Activated T-cell treated with anti-CD3 and anti-CD28 coated beads, Interleukin-2, amount 50 U/mL, for 1 hour (primary cell): Measurements from ENCODE around the gene CFAP74.

ENCODE experiments used
- DNase-seq: peaks from one replicate; pipeline ENCODE4 v3.0.0-alpha.2; 2020

The CFAP74 gene

DNA sequence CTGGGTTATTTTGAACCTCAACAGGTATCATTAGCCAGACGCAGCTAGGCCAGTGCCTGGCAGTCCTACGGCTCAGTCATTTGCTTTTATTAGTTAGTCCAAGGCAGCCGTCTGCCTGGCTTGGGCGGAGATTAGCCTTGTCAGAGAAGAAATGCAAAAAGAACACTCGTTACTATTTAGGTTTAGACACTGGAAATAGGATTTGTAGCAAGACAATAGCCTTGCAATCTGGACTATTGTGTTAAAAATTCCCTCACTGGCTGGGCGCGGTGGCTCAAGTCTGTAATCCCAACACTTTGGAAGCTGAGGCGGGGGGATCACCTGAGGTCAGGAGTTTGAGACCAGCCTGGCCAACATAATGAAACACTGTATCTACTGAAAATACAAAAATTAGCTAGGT lies 35.7 kb upstream of the CFAP74 start:
- no peak for DNase-seq

GRCh38 chr1:2038229-2038628 lies 34.6 kb upstream of the CFAP74 start:
- no peak for DNase-seq

DNA sequence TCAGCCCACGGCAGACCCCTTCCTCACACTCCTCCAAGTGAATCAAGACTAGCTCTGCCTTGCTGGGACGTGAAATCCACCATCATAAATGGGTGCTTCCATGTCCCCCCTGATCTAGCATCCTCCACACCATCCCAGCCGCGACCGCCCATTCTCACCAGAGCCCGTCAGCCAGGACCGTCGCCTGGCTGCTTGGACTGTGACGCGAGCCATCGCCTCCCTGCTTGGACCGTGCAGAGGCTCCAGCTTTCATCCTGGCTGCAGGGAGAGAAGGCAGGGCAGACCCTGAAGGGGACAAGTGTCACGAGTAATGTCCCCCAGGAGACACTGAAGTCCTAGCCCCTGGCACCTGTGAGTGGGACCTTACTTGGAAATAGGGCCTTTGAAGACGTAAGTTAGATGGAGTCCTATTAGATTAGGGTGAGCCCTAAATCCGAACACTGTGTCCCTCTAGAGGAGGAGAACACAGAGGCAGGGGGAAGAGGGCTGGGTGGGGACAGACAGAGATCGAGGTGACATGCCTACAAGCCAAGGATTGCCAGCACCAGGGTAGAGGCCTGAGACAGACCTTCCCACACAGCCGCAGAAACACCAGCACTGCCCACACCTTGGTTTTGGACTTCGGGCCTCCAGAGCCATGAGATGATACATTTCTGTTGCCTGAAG lies 33.9 kb upstream of the CFAP74 start:
- DNase-seq, result no peak

DNA sequence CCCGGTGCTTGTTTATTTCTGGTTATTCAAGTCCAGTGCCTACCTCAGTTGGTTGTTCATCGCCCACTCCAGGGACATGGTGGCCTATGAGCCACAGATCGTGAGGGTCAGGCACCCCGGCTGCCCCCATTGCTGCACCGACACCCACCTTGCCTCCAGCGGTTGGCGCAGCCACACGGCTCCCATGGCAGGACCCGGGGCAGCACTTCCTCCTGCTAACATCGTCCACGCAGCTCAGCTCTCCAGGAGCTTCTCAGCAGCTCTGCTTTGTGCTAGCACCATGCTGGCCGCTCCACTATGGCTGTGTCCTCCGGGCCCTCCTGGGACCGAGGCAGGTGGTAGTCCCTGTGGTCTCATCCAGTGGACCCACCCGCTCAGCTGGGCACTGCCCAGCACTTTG lies 32.7 kb upstream of the CFAP74 start:
- DNase-seq, result no peak

- DNase-seq, result no peak
These were observed 29.6 kb upstream of the CFAP74 start for GRCh38 chr1:2033165-2033564.

GRCh38 chr1:2032737-2033136 lies 29.2 kb upstream of the CFAP74 start:
- DNase-seq, result no peak

DNA sequence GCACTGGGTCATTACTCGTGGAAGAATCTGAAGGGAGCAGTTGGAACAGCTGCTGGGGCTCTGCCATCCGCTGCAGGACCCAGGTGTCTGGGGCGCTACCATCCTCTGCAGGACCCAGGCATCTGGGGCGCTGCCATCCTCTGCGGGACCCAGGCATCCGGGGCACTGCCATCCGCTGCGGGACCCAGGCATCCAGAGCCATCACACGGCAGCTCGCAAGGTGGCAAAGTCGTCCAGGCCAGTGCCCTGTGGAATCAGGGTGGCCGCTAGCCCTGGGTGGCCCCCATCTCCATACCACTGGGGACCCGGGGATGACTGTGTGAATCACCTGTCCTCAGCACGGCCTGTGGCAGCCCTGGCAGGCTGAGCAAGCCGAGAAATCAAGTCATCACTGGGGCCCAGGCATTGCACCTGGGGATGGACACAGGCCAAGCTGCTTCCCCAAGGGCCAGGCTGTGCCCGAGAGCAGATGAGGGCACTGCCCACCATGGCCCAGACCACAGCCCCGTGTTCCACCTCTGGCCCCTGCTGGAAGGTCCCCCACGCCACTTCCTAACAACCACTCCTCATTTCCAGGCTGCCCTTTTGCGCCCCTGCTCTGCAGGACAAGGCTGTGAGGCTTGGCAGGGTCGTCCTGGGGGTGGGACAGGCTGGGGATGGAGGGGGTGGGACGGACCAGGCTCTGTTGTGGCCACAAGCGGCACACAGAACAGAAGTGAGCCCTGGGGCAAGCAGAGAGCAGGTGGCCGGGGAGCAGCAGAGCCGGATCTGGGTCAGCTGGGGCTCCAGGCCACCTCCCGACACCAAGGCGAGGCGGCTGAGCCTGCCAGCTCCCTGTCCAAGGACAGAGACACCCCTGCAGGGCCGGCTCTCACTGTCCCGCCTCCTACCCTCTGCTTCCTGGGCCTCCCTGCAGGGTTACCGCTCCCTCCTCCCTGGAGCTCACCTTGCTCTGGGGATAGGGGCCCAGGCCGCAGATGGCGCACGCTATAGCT lies 28.3 kb upstream of the CFAP74 start:
- no peak for DNase-seq

DNA sequence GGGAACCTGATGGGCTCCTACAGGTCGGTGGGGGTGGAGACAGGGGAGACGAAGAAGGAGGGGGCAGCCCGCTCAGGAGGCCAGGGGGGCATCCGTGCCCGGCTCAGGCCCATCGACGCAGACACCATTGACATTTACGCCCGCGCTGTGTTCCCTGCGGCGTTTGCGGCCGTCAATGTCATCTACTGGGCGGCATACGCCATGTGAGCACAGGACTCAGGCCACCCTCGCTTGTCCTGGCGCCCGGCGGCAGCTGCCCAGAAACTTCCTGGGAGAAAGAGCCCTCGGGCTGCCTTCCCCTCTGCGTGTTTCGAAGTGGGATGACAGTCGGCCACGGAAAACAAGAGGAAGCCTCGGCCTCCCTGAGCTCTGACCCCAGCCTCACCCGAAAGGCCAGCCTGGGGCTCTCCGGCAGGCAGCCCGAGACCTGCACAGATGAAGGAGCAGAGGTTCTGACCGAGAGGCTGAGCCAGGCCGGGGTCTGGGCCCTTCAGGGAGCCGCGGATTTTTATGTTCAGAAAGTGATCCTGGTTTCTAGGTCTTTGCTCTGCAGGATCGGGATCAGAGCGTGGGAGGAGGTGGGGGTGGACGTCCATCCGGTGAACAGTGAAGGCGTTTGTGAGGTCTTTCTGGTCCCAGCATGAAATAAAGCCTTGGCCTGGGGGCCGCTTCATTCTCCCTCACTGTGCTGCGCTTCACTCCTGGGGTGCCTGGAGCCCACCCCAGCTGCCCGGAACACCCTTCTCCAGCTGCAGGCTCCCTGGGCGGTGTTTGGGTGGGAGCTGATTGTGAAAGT lies 26.7 kb upstream of the CFAP74 start:
- no peak for DNase-seq

DNA sequence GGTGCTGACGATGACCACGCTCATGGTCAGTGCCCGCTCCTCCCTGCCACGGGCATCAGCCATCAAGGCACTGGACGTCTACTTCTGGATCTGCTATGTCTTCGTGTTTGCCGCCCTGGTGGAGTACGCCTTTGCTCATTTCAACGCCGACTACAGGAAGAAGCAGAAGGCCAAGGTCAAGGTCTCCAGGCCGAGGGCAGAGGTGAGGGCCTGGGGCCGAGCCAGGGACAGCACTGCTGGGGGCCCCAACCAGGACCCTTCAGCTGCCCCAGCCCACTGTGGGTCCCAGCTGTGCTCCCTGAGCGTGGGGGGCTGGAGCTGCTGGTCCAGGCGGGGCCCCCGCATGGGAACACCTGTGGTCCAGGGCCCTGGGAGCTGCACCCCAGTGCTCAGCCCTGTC lies 26.0 kb upstream of the CFAP74 start:
- no peak for DNase-seq

DNA sequence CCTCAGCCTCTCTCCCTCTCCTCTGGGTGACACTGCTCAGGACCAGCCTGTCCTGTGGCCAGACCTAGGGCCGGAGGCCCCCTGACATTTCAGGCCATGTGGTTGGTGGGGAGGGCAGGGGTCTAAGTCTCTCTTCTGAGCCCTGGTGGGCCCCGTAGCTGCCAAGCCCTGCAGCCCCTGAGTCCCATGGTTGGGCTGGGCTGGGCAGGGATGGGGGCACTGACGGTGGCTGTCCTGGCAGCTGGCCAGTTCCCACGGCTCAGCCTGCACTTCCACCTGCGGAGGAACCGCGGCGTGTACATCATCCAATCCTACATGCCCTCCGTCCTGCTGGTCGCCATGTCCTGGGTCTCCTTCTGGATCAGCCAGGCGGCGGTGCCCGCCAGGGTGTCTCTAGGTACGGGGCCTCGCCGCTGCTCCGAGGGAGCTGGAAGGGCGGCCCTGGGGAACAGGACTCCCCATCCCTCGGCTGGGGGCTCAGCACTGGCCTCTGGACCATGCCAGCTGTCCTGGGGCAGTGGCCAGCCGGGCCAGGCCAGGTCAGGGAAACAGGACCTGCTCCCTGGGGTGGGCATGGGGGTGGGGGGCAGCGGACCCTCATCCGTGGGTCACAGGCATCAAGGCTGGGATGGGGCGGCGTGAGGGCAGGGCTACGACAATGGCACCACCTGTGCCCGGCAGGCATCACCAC lies 25.4 kb upstream of the CFAP74 start:
- DNase-seq, result no peak

- DNase-seq, result no peak
These were observed 24.5 kb upstream of the CFAP74 start for GRCh38 chr1:2027961-2028583.

DNA sequence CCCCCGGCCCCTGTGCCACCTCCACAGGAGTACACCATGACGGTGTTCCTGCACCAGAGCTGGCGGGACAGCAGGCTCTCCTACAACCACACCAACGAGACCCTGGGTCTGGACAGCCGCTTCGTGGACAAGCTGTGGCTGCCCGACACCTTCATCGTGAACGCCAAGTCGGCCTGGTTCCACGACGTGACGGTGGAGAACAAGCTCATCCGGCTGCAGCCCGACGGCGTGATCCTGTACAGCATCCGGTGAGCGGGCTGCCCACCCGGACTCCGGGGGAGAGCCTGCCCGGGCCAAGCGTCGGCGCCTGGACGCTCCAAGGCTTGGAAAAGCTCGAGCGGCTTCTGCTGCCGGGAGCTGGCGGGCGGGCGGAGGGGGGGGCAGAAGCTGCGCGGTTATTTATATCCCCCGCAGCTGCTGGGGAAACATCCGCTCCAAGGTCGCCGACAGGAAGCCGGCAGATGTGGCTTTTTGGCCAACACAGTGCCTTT lies 21.9 kb upstream of the CFAP74 start:
- DNase-seq, result no peak

DNA sequence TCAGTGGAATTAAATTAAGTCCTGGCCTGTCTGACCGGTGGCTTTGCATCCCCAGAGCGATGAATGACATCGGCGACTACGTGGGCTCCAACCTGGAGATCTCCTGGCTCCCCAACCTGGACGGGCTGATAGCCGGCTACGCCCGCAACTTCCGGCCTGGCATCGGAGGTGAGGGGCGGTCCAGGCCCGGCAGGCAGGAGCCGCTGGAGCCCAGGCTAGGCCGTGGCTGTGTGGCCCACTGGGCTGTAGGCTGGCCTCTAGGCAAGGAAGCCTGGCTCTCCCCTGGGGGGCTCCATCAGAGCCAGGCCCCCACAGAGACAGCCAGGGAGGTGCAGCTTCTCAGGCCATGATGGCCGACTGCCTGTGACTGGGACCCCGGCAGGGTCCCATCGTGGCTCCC lies 21.3 kb upstream of the CFAP74 start:
- no peak for DNase-seq

GRCh38 chr1:2024451-2024850 lies 20.9 kb upstream of the CFAP74 start:
- DNase-seq, result no peak

GRCh38 chr1:2023187-2023586 lies 19.6 kb upstream of the CFAP74 start:
- no peak for DNase-seq

GRCh38 chr1:2022063-2022770 lies 18.6 kb upstream of the CFAP74 start:
- no peak for DNase-seq

DNA sequence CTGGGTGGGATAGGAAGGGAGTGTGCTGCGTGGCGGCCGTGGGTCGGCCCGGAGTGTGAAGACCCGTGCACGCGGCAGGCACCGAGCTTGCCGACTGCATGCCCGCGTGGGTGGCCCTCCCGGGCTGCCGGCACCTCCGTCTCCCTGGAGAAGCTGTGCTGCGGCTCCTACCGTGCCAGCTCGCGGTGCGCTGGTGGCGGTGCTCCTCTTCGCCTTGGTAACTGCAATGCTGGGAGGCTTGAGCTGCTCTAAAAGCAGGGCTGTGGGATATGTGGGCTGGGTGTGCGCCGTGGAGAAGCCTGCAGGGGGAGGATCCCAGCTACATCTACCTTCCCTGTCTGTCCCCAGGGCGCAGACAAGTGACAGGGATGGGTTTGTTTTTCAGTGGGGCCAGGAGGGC lies 18.0 kb upstream of the CFAP74 start:
- DNase-seq, result no peak

GRCh38 chr1:2020310-2020655 lies 16.7 kb upstream of the CFAP74 start:
- no peak for DNase-seq

GRCh38 chr1:2019571-2020309 lies 16.2 kb upstream of the CFAP74 start:
- DNase-seq, result peak; percentile 29

DNA sequence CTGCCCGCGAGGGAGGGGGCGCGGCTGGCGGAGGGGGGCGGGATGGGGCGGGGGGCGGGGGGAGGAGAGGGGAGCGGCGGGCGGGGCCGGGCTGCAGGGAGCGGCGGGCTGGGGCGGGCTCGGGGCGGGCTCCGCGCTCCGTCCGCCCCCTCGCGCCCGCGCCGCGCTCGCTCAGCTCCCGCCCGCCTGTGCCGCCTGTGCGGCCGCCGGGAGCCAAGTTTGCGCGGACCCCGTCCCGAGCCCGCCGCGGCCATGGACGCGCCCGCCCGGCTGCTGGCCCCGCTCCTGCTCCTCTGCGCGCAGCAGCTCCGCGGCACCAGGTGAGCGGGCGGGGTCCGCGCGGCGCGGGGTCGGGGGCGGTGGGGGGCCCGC lies 15.6 kb upstream of the CFAP74 start, which contains the start of gene GABRD:
Gene GABRD, plus strand, starts transcription at position 174 of the 372 bp plus-strand sequence. Its CDS starts 79 bp downstream, at position 253.
- DNase-seq, result no peak
